NCI-H1048 (cell line): ENCODE data around the gene ADH1B.
"Not testable (repeated sequence)": the region's sequence is repeated elsewhere in the genome, so short reads cannot be mapped to it uniquely, and the experiment has no call there.

Experiments used
- DNase-seq: peaks from one replicate; lab custom pipeline; 2025; lab: John Stamatoyannopoulos, UW

The ADH1B gene

DNA sequence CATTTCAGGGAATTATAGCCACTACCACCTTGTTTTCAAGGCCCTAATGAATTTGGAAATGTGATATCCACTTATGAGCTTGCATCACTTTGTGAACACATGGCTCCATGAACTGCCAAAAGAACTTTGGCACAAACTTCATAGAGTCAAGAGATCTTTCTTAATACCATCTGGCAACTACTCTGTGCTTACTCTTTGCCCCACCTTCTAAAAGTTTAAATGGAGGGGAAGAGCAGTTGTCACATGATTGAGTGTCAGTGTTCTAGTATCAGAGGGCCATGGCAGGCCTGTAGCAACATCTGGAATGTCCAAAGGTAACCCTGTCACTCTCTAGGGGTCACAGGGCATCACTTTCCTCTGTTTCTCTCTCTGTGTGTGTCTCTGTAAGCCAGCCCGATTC is 2.6 kb upstream of the ADH1B start:
- no peak for DNase-seq

- not testable (repeated sequence) for DNase-seq
Observed at GRCh38 chr4:99317811-99318210, 3.4 kb downstream of the ADH1B start.

GRCh38 chr4:99317354-99317753 is 3.8 kb downstream of the ADH1B start:
- no peak for DNase-seq

DNA sequence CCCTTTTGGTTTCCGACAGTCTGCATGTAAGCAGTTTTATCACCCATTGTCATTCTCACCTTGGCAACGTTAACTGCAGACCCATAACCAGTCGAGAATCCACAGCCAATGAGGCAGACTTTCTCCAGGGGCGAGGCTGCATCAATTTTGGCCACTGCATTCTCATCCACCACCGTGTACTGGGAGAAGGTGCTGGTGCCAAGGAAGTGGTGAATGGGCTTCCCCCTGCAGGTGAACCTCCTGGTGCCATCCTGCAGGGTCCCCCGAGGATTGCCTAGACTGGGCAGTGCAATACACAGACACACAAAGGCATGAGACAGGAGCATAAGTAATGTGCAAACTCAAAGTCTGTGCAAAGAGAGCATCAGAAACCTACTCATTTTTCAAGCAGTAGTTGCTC is 5.4 kb downstream of the ADH1B start:
- no peak for DNase-seq

GRCh38 chr4:99314211-99314610 is 7.0 kb downstream of the ADH1B start:
- DNase-seq, result no peak

GRCh38 chr4:99310389-99310788 is 10.8 kb downstream of the ADH1B start:
- DNase-seq, result no peak

DNA sequence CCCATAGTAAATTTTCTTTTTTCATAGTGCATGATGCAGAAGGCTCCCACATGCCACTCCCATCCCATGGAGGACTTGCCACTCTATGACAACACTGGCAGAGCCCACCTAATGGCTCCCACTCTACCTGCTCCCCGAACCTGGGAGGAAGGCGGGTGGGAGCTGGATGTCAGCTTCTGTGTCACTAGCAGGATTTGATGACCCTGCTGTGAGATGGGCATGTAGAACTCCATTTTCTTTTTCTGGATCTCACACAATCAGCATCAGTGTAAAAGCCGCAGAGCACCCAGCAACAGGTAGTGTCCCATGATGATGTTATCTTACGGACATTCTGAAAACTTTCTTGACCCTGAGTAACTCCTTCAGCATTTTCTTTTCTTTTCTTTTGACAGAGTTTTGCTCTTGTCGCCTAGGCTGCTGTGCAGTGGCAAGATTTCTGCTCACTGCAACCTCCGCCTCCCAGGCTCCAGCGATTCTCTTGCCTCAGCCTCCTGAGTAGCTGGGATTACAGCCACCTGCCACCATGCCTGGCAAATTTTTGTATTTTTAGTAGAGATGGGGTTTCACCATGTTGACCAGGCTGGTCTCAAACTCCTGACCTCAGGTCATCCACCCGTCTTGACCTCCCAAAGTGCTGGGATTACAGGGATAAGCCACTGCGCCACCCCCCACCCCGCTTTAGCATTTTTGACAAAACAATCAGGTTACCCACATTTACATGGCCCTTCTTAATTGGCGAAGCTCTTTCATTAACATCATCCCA is 15.4 kb downstream of the ADH1B start:
- no peak for DNase-seq

DNA sequence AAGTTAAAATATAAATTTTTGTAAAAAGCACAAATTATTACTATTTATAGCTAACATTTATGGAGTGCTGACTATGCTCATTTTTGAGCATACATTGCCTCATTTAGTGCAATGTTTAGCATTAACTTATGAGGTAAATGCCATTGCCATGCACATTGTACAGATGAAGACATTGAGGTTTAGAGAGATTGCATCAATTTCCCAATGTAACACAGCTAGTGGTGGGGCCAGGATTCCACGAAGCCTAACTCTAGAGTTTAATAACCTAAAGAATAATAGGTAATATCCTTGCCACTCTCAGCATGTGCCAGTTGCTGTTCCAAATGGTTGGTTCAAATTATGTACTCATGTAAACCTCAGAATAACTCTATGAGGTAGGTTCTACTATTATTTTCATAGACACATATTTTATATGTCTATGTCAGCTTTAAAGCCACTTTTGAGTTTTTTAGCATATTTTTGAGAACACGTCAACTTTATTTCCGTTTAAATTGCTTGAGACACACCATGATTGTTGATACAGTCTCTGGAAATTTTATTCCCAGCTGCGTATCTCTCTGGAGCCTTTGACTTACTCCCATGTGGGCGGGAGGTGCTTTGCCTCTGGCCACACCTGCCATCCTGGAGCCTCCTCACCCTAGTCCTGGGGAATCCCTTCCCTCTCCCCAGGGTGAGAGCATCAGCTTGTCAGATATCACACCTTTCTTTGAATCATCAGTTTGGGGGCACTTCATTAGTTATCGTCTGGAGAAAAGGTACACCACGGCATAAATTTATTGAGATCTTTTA is 19.6 kb downstream of the ADH1B start:
- DNase-seq, result no peak

- DNase-seq, result no peak
Observed at GRCh38 chr4:99300934-99301333, 20.3 kb downstream of the ADH1B start.

GRCh38 chr4:99293357-99293756 is 27.8 kb downstream of the ADH1B start:
- no peak for DNase-seq

- DNase-seq, result no peak
Observed at GRCh38 chr4:99290848-99291786, 30.1 kb downstream of the ADH1B start, which contains the start of gene ADH1A. Gene ADH1A (minus strand): TSS chr4:99290985. CDS start chr4:99290914, 71 bp downstream.

- no peak for DNase-seq
Observed at GRCh38 chr4:99285387-99285786, 35.8 kb downstream of the ADH1B start.

GRCh38 chr4:99282731-99283130 is 38.5 kb downstream of the ADH1B start:
- DNase-seq, result no peak

- DNase-seq, result no peak
Observed at GRCh38 chr4:99281261-99281660, 39.9 kb downstream of the ADH1B start.

DNA sequence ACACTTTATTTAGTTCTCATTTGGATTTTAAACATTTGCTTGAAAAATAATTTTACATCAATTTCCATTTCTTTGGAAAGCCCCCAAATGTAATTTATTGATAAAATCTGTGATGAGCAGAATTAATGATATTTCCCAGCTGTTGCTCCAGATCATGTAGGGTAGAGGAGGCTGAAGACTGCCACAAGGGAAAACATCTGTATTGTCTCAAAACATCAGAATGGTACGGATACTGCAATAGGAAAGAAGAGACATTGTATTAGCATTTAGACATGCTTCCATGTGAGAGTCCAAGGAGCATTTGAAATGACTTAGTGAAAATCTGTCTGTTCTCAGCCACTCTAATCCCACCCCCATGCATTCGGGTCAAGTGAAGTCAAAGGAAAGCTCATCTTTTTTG is 44.8 kb downstream of the ADH1B start:
- DNase-seq, result no peak

DNA sequence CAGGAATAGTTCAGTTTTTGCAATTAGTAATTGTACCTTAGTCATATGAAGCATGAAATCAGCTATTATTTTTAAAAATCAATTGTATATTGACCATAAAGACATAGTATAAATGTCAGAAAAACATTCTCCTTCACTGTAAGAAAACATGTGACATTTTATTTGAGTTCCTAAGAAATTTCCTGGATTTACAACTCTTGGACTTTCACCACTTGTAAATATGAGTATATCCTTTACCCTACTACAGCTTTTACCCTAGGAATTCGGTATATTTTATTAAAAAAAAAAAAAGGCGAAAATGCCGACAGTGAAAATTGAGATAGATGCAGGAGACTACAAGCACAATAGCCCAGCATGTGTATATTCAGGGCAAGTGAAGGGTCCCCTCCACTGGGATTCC is 45.3 kb downstream of the ADH1B start:
- no peak for DNase-seq

- no peak for DNase-seq
Observed at GRCh38 chr4:99275050-99275449, 46.2 kb downstream of the ADH1B start.

- DNase-seq, result no peak
Observed at GRCh38 chr4:99273704-99274103, 47.5 kb downstream of the ADH1B start.

GRCh38 chr4:99264927-99265326 is 56.3 kb downstream of the ADH1B start:
- no peak for DNase-seq
